CD1c-positive myeloid dendritic cell (primary cell): ENCODE results near the gene SLC5A8.
A peak's percentile ranks its signal among the peaks of the same experiment; 100 is the strongest.

Experiments used
- DNase-seq: peaks from one replicate; pipeline ENCODE4 v3.0.0-alpha.2; 2016; ENCODE audit errors: extremely low spot score

Gene SLC5A8

DNA sequence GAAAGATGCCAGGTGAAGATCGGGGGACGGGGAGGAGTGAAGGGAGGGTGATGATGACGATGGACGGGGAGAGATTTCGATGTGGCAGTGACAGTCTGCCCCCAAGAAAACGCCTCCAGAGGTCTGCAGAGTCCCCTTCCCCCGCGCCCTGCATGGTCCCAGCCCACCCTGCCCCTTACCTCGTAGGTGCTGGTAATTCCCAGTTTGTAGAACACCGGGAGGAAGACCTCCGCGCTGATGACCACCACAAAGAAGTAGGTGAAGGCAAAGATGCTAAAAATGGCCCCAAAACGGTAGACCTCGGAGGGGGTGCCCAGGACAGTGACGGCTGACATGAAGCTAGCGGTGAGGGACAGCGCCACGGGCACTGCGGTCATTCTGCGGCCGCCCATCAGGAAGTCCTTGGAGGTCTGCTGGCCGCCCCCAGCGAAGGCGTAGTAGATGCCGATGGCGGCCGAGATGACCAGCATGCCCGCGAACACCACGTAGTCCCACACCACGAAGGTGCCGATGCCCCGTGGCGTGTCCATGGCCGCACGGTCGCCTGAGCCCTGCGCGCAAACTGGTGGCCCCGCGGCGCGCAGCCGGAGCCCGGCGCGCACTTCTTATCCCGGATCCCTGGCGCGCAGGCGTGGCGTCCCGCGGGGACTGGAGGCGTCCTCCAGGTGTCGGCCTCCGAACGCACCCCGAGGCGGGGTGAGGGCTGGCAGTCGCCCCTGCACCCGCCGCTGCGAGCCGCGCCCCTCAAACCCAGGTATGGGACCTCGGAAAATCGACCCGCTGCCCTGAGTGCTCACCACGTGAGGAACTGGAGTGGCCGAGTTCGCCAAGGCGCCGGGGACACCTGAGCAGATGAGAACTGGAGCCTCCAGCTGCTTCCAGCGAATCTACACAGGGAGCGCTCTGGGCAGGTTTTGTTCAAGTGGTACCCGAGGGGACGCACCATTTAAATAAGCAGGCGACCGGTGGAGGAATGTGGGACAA is at the start of gene SLC5A8:
SLC5A8 (minus strand) TSS at position 920 of the 984 bp plus-strand sequence; CDS start at position 530, 390 bp downstream.
- DNase-seq, result no peak

DNA sequence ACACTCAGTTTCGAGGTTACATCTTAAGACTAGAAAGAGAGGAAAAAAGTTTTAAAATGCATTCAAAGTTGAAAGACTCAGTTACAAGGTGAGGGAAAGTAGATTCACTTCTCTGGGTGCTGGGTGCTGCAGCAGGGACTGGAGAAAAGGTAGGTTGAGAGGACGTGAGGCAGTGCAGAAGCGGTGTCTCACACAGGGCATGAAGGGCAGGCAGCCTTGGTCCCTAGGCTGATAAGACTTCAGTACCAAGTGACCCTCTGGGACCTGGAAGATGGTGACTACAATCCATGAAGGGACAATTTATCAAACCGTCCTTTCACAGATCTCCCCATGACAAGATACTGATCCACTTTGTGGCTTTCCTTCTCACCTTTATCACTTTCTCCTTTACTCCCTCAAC is 47.3 kb upstream of the SLC5A8 start:
- DNase-seq, result no peak

DNA sequence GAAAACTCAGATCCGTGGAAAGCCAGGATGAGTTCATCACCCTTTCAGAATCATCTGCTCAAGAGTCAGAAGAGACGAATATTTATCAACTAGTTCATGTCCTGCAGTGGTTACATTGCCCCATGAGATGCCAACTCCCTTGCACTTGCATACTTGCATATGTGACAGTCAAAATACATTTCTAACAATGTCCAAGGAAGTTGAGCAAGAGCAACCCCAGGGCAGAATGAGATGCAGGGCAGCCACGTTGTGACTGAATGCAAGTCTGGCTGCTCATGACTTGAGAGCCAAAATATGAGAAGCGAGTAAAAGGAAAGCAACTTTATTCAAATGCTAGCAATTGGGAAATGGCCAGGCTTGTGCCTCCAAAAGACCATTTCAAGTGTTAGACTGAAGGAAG is 46.2 kb upstream of the SLC5A8 start:
- no peak for DNase-seq

- DNase-seq, result no peak
These were observed 33.6 kb upstream of the SLC5A8 start for GRCh38 chr12:101243616-101244015.

DNA sequence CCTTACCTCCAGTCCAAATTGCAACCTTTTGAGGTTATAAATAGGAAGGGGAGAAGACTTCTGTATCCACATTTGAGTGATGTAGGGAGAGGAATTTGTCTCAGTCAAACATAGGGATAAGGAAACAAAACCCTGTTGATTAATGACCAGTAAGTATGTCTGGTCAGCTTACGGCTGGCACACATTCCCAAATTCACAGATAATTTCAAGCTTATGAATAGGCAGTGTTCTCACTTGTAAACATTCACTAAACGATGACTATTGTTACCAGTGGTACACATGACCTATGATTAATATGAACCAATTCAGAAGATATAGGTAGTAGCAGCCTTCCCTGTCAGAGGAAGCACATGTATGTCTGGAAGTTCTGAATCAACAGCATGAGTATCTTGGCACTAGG is 33.0 kb upstream of the SLC5A8 start:
- DNase-seq, result no peak

DNA sequence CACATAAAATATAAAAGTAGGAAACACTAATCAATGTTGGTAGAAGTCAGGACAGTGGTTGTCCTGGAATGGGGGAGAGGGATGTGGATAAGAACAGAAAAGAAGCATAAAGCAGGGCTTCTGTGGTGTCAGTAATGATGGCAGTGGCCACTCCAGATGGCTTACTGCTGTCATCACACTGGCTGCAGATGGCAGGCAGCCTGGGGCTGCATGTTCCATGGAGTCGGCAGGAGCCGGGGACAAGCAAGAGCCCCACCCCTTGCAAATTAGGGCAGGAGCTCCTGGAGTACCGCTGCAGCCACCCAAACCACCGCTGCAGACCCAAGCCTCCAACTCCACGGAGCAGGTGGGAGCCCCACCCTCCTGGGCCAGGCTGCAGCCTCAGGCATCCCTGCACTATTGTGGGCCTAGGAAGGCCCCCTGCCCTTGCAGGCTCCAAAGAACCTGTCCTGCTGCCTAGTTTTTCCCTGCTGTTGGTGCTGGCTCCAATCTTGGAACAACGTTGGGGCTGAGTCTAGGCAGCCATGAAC is 28.8 kb upstream of the SLC5A8 start:
- DNase-seq, result no peak

- no peak for DNase-seq
These were observed 28.3 kb upstream of the SLC5A8 start for GRCh38 chr12:101238306-101238705.

- no peak for DNase-seq
These were observed 25.6 kb upstream of the SLC5A8 start for GRCh38 chr12:101235686-101236085.

DNA sequence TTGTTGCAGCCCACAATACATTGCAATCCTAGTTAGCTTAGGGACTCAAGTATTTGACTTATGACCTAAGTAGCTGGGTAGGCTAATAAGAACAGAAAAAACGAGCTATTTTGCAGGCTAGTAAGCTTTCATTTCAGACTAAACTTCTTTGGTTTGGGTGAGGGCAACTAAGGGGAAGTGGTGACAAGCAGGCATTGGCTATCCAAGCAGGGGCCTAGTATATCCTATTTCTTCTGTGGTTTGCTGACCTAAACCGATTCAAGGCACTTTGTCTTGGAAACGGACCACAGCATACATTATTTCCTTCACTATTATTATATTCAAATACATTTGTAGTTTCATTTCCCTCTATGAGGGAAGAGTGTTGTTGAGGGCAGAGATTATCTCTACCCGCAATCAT is 21.6 kb upstream of the SLC5A8 start:
- DNase-seq, result no peak

DNA sequence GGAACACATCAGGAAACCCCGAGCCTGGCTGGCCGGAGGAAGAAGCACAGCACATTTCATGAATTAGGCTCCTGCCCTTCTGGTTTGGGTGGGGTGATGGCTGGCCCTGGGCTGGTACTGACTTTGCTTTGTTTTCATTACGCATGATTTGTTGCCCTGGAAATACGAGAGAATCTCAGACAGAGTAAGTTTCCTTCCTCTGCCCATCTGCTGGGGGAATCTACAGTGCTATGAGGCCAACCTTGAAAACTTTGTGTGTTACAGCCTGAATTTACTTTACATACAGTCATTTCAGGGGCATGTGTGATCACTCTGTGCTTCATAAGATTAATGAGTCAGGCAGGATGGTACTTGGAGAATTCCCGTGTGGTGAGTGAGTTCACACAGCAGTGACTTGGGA is 20.5 kb upstream of the SLC5A8 start:
- DNase-seq, result no peak

- DNase-seq, result no peak
These were observed 19.8 kb upstream of the SLC5A8 start for GRCh38 chr12:101229841-101230241.

DNA sequence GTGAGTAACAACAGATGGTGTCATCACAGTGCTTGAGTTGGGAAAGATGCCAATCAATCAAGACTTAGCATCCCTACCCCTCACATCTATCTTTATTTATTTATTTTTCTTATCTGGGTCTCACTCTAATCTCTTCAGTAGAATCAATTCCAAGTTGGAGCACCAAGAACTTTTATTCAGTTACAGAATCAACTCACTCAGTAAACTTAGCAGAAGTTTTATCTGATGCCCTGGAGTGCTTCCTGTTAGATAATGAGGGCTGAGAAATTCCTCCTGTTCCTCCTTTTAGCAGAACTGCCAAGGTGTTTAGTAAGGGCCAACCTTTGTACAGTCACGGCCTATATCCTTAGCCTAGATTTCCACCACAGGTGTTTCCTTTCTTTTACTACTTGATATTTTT is 11.3 kb upstream of the SLC5A8 start:
- DNase-seq, result no peak

DNA sequence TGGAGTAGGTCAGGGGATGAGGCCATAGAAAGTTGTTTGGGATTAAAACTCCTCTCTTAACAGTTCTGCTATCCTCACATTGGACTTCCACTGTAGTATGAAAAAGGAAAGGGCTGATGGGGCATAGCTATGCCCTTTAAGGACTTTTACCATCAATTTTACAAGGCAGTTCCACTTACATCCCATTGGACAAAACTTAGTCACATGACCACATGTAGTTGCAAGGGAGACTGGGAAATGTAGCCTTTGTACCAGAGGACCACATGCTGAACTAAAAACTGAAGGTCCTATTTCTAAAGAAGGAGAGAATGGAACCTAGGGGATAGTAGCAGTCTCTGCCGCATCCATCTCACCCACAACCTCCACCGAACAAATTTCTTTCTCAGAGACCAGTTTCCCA is 6.8 kb upstream of the SLC5A8 start:
- DNase-seq, result no peak

- no peak for DNase-seq
These were observed 2.8 kb downstream of the SLC5A8 start for GRCh38 chr12:101207086-101207780.

DNA sequence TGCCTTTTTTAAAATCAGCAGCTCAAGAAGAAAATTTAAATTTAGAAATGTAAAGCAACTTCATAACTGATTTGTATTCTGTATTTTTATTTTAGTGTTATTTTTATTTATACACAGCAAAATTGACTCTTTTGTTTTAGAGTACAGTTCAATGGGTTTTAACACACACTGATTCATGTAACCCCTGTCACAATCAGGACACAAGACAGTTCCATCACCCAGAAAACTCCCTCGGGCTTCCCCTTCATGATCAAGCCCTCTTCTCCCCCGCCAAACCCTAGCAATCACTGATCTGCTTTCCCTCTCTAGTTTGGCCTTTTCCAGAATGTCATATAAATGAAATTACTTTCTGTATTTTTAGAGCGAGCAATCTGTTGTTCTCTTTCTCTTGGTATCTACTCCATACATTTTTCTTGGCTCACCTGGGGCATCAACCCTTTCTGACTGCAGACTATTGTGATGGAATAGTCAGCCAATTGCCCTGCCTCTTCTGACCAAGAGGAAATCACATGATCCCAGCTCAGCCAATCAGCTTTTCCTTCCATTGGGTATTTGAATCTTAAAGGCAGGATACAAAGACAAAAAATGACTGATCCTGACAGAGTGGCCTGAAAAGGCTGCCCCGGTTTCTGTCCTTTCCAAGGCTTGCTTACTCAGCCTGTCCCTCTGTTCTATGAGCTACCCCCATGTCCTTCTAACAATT is 5.3 kb downstream of the SLC5A8 start:
- no peak for DNase-seq

DNA sequence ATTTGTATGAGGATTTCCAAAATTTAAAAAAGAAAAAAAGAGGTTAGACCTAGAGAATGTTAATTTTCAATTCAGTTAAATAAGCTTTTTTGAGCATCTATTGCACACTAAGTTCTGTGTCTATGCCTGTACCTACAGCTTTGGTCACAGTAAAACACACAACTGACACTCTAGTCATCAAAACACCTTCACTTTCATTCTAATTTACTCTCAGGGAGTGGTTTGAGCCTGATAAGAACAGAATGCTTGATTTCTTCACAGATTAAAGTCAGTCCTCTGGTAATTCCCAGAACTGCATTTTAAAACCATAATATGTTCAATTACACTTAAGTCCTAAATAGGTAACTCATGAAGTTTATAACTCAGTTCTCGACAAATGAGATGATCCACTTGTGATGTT is 9.2 kb downstream of the SLC5A8 start:
- no peak for DNase-seq

GRCh38 chr12:101200145-101200544 is 9.9 kb downstream of the SLC5A8 start:
- no peak for DNase-seq

- peak; percentile 7 for DNase-seq
These were observed 23.7 kb downstream of the SLC5A8 start for GRCh38 chr12:101186291-101186690.

- no peak for DNase-seq
These were observed 28.3 kb downstream of the SLC5A8 start for GRCh38 chr12:101181776-101182175.

DNA sequence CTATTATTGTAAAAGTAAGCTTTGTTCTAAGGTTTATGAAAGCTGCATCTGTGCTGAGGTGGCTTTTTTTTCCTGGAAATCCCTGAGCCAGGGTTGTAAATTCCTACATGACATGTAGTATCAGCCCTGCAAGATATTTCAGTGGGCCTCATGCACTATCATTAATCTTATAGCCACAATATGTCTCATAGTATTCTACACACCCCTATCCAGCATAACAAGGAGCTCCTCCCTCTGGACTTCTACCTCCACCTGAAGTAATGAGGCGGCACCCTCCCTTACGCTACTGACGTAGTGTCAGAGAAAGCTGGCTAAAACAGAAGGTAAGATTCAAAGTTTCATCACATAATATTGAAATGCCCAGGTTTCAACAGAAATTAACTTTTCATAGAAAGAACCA is 35.5 kb downstream of the SLC5A8 start:
- no peak for DNase-seq

DNA sequence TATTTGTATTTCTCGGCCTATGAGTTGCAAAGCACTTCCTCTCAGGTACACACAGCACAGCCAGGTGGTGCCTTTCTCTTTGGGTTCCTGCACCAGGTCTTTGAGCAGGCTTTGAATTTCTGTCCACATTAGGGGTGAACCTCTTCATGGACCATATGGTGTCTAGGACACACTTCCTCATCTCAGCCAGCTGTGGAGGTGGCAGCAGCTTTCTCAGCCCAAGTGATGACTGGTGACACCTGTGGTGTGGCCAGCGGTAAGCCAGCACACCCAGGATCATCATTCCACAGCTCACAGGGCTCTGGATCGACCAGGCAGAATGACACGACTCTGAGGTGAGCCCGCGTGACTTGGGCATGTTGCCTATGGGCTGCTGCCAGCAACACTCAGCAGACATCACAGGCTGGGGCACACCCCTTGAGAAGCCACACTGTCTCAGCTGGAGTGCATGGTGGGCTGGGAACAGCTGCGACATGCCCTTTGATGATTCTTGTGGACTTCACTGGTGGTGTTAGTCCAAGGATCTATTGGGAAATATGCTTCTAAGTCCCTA is 36.8 kb downstream of the SLC5A8 start:
- no peak for DNase-seq

DNA sequence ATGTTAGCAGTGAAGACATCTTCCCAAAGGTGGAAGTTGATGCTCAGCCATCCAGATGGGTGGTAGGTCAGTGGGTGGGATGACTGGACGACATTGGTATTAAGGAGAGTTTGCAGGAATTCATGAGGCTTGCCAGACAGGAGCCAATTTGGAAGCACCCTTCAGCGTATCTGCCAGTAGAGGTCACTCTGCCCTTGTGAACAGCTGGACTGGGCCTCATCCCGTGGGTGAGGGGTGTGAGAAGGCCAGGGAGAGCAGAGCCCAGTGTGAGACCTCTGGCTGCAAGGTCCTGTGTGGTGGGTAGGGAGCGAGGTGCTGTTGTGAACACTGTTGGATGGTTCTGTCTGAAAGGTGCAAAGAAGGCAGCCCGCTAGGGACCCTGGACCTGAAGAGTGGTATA is 37.7 kb downstream of the SLC5A8 start:
- no peak for DNase-seq
